Panc1 (cell line): ENCODE results near the gene PLCG1.

Source experiments
- CTCF ChIP-seq: fragments of 450-650 bp; IDR thresholded peaks from 2 replicates; pipeline ENCODE4 v1.5.1; 2017; ENCODE audit warnings: mild to moderate bottlenecking
- POLR2AphosphoS5 ChIP-seq: IDR thresholded peaks from 2 replicates; pipeline ENCODE4 v1.6.1; 2012; ENCODE audit warnings: mild to moderate bottlenecking, low read depth, low read length, moderate library complexity
- REST ChIP-seq, 2 experiments: IDR thresholded peaks; 2 replicates each; pipeline ENCODE4 v1.6.1; 2011 to 2012; ENCODE audit warnings: low read depth in 2 of 2, control low read depth in 1 of 2, low read length in 1 of 2, mild to moderate bottlenecking in 1 of 2, moderate library complexity in 1 of 2; ENCODE audit not compliant: insufficient read depth in 1 of 2
- SIN3A ChIP-seq: IDR thresholded peaks from 2 replicates; pipeline ENCODE4 v1.6.1; 2012; ENCODE audit warnings: low read depth, mild to moderate bottlenecking, low read length, moderate library complexity, borderline replicate concordance; ENCODE audit not compliant: insufficient read depth
- TCF7L2 ChIP-seq: IDR thresholded peaks from 2 replicates; pipeline ENCODE4 v1.6.1; 2011; ENCODE audit warnings: mild to moderate bottlenecking, low read depth, low read length, inconsistent platforms

GRCh38 chr20:41170386-41171105 is 33.2 kb downstream of the PLCG1 start:
- TF ChIP-seq CTCF: no peak
- no peak for TF ChIP-seq POLR2AphosphoS5
- TF ChIP-seq SIN3A: no peak
- TF ChIP-seq TCF7L2: no peak
- no peak for TF ChIP-seq REST (IDR thresholded peaks at IDR 0.05; ENCODE audit: insufficient read depth in 1 of 2, low read depth in 2 of 2, low read length in 1 of 2)
